ENCODE measurements around the gene ZFR2.

The ZFR2 gene

GRCh38 chr19:3873151-3873550 is 4.3 kb upstream of the ZFR2 start:
- DNase-seq: no peak

- no peak for DNase-seq
These were observed 668 bp downstream of the ZFR2 start for GRCh38 chr19:3867971-3868769.

GRCh38 chr19:3866910-3867638 is 1.8 kb downstream of the ZFR2 start:
- DNase-seq: no peak

- DNase-seq: no peak
These were observed 5.2 kb downstream of the ZFR2 start for GRCh38 chr19:3863648-3864047.

DNA sequence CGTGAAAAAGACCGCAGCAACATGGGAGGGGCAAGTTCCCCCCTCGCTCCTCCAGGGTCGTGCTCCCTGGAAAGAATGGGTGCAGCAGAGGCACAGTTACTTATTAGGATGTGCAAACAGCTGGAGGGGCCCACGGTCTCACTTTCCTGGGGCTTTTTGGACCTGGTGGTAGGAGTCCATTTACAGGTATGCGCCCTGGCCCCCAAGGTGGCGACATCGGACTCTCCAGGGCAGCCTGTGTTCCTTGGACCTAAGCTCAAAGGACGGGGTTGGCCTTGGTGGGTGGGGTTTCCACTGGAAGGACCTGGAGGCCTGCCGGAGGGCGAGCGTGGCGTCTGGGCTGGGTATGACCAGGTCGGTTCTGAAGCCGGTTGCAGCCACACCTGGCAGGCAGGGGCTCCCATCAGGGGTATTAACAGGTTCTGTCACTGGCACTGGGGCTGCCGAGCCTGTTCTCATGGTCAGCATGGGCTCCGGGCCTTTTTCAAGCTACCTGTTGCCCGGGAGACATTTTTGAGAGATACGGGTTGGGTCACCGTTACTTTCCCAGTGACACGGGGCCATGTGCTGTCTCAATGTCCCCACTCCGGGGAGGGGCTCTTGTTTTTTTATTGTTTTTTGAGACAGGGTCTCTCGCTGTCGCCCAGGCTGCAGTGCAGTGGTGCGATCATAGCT is 5.9 kb downstream of the ZFR2 start:
- no peak for DNase-seq

- no peak for DNase-seq
These were observed 8.3 kb downstream of the ZFR2 start for GRCh38 chr19:3860499-3860898.

GRCh38 chr19:3857449-3858003 is 11.3 kb downstream of the ZFR2 start:
- DNase-seq: no peak

DNA sequence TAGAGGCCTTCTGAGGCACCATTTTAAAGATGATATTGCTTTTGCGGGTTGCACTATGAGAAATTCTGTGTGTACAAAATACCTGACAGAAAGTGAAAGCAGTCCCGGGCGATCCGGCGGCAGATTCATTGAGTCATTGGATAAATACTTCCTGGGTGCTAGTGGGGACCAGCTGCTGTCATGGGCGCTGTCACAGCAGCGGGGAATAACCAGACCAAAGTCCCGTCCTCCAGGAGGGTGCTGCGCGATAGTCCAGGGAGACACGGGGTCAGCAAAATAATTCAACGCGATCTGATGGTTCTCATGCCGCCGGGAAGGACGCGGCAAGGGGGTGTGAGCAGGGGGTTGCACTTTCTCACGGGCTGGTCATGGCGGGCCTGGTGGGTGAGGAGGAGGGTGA is 13.5 kb downstream of the ZFR2 start:
- DNase-seq: no peak

DNA sequence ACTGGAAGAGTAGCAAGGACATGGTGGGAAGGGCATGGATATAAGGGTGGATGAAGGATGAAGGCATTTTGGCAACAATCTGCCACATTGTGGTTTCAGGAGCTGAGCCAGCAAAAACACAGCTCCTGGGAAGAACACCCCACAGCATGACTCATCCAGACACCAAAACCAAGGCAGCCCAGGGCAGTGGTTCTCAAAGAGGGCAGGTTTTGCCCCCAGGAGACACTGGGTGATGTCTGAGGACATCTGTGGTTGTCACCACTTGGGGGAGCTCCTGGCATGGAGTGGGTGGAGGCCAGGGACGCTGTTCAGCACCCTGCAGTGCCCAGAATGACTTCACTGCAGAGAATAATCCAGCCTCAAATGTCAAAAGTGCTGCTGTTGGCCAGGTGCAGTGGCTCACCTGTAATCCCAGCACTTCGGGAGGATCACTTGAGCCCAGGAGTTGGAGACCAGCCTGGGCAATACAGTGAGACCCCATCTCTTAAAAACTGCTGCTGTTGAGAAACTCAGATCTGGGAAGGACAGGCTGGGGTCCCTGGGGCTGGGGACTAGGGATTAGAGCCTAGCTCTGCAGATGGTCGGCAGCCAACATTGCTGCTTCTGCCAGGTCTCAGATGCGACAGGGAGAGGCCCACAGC is 16.1 kb downstream of the ZFR2 start:
- peak; percentile 89 for DNase-seq

GRCh38 chr19:3852177-3852511 is 16.7 kb downstream of the ZFR2 start:
- DNase-seq: no peak

DNA sequence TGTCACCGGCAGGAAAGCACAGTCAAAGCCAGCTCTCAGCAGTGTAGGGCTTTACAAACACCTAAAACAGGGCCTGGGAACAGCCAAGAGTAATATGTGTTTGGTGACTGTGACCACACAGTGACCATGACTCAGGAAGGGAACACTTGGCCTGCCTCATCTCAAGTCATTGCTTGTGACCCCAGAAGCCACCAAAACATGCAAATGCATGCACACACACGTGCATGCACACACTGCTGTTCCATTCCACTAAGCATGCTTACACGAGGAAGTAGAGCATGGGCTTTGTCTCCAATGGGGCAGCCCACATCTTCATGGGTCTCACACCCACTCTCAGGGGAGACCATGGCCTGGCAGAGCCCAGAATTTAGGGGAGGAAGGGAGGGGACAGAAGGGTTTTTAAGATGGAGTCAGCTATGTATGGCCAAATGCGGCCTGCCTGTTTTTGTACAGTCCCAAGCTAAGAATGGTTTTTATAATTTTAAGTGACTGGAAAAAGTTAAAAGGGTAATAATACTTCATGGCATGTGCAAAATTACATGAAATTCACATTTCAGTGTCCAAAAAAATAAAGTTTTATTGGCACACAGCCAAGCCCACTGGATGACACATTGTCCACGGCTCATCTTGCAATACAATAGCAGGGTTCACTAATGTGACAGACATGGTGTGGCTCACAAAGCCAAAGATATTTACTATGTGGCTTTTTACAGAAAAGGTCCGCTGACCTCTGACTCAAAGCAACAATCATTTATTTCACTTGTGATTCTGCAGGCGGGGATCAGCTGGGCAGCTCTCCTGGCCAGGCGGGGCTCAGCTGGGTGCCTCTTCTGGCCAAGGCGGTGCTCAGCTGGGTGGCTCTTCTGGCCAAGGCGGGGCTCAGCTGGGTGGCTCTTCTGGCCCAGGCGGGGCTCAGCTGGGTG is 17.3 kb downstream of the ZFR2 start:
- DNase-seq: peak; percentile 5

DNA sequence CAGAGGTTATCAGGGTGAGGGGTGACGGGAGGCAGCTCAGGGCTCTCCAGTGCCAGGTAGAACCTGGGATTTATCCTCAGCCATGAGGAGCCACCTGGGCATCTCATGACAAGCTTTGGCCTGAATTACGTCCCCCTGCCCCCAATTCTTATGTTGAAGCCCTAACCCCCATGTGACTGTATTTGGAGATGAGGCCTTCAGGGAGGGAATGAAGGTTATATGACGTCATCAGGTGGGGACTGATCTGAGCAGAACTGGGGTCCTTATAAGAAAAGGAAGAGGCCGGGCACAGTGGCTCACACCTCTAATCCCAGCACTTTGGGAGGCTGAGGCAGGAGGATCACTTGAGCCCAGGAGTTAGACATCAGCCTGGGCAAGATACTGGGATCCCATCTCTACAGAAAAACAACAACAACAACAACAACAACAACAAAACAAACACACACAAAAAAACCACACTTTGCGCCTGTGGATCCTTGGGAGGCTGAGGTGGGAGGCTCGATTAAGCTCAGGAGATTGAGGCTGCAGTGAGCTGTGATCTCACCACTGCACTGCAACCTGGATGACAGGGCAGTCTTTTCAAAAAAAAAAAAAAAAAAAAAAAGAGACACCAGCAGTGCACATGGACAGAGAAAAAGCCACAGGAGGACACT is 18.4 kb downstream of the ZFR2 start:
- no peak for DNase-seq

DNA sequence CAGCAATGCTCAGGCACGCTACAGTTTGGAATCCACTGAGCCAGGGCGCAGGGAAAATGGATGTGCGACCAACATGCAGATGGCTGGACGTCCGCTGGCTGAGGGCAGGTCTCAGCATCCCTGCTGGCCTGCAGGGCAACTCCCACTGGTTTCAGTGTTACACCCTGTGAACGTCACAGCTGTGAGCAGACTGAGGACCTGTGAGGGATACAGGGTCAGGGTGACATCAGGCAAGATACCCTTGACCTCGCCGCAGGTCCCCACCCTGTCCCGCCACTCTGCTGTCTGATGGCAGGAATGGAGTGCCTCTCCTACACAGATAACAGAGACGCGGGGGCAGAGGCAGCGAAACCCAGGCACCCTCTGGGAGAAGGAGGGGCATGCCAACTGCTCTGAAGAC is 19.1 kb downstream of the ZFR2 start:
- no peak for DNase-seq

DNA sequence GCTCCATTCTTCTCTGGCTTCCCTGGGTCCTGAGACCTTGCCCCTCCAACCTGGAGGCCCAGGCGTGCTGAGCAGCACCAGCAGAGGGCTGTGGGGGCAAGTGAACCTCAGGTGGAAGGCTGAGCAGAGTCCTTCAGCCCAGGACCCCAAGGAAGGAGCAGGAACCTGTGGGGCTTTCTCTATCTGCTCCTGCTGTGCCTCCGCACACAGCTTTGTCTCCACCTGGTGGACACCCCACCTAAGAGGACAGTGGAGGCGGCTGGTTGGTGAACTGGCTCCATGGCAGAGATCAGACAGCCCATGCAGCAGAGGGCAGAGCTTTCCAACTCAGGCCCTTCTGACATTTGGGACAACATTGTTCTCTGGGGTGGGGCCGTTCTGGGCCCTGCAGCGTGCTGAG is 19.7 kb downstream of the ZFR2 start:
- DNase-seq: no peak

GRCh38 chr19:3844596-3844995 is 24.2 kb downstream of the ZFR2 start:
- peak; percentile 53 for DNase-seq

DNA sequence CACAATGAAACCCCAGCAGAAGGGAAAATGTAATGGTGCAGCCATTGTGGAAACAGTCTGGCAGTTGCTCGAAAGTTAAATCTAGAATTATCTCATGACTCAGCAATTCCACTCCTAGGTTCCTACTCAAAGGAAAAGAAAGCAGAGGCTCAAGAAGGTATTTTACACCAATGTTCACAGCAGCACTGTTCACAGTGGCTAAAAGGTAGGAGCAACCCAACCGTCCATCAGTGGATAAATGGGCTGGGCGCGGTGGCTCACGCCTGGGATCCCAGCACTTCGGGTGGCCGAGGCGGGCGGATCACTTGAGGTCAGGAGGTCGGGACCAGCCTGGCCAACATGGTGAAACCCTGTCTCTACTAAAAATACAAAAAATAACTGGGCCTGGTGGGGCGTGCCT is 25.9 kb downstream of the ZFR2 start:
- no peak for DNase-seq

DNA sequence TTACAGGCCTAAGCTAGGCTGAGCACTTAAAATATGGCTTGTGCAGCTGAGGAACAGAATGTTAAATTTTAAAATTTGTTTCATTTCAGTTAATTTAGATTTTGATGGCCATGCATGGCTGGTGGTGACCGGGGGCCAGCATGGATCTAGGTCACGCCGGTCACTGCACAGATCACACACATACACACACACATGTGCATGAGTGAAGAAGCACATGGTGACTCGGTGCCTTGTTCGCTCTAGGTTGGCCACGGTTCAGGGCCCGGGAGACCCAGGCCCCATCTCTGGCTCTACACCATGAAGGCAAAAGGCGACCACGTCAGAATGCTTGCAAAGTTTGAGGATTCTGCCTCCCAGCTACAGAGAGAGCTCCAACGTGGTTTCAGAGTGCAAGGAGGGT is 28.0 kb downstream of the ZFR2 start:
- no peak for DNase-seq

DNA sequence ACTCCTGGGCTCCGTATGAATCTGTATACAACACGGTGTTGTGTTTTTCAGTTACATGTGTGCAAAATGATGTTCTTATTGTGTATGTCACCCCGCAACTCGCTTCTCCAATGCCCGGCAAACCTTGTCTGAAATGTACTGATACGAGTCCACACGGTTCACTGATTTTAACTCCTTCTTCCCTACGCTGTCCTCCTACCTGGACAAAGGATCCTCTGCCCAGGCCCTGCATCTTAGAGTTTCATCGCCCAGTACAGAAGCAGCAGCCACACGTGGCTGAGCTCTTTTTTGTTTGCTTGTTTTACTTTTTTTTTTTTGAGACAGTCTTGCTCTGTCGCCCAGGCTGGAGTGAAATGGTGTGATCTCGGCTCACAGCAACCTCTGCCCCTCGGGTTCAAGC is 28.9 kb downstream of the ZFR2 start:
- DNase-seq: no peak

DNA sequence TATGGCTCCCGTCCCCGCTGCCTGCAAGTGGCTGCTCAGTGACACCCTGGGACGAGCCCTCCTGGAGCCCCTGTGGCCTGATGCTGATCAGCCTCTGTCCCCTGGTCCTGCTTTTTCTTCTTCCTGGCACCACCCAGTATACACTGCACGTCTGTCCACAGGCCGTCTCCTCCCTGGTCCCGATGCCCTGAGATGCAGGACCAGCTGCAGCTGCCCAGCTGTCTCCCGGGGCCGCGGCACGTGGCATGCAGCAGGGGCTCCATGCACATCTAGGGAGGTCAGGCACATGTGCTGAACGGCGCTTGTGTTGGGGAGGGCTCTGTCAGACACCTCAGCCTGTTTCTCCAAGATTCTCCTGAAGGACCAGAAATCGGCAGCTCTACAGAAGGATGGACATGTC is 30.2 kb downstream of the ZFR2 start:
- no peak for DNase-seq

DNA sequence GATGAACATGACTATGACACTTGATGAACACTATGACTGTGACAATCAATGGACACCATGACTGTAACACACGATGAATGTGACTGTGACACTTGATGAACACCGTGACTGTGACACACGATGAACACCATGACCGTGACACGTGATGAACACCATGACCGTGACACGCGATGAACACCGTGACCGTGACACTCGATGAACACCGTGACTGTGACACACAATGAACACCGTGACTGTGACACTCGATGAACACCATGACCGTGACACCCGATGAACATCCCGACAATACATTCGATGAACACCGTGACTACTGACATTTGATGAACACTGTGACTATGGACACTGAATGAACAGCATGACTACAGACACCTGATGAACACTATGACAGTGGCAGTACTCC is 30.9 kb downstream of the ZFR2 start:
- DNase-seq: no peak

DNA sequence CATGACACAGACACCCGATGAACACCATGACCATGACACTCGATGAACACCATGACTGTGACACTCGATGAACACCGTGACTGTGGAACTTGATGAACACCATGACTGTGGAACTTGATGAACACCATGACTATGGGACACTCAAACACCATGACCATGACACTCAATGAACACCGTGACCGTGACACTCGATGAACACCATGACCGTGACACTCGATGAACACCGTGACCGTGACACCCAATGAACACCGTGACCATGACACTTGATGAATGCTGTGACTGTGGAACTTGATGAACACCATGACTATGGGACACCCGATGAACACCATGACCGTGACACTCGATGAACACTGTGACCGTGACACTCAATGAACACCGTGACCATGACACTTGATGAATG is 31.5 kb downstream of the ZFR2 start:
- DNase-seq: no peak

Data from fibroblast of skin of scalp (primary cell).